Fibroblast of villous mesenchyme (primary cell): ENCODE data around the gene PUM2. TPM values are rescaled to one million over a fixed set of nuclear protein-coding genes. Genes with fewer than 3 reads are reported as not detected.

Experiments used
- DNase-seq: peaks from one replicate; pipeline ENCODE4 v3.0.0-alpha.2; 2010; ENCODE audit warnings: low read depth
- H3K4me3 ChIP-seq: 2 replicates; pipeline ENCODE4 v1.5.1; 2011; ENCODE audit warnings: low read depth, mild to moderate bottlenecking, low read length
- CTCF ChIP-seq: IDR thresholded peaks from 2 replicates; pipeline ENCODE4 v1.5.1; 2012; ENCODE audit warnings: low read depth, mild to moderate bottlenecking, low read length; ENCODE audit not compliant: insufficient read depth
- total RNA-seq: library from RNA; depleted of rRNA; stranded (reverse); fragments of >200 nt; gene quantifications from 2 replicates; pipeline ENCODE4 v1.2.3, GENCODE V29; 2012

Gene PUM2
- total RNA-seq, 1 donor: 56.1 TPM

GRCh38 chr2:20223407-20224163 lies 127.1 kb downstream of the PUM2 start:
- TF ChIP-seq CTCF: no peak
- DNase-seq: peak; percentile 52

GRCh38 chr2:20222769-20223406 lies 127.8 kb downstream of the PUM2 start:
- no peak for DNase-seq
- peak overlapping the region; percentile 66 for H3K4me3 ChIP-seq
- no peak for TF ChIP-seq CTCF

More at GRCh38 chr2:20223407-20224163, 127.1 kb downstream of the PUM2 start:
- peak overlapping the region; percentile 66 for H3K4me3 ChIP-seq

- no peak for TF ChIP-seq CTCF
- H3K4me3 ChIP-seq: no peak overlapping the region
- DNase-seq: no peak
These were observed 128.5 kb downstream of the PUM2 start for GRCh38 chr2:20222014-20222768.

- H3K4me3 ChIP-seq: no peak overlapping the region
- TF ChIP-seq CTCF: no peak
- DNase-seq: peak; percentile 57
These were observed 129.1 kb downstream of the PUM2 start for GRCh38 chr2:20221555-20221973.

- no peak for TF ChIP-seq CTCF
- DNase-seq: peak; percentile 19
- no peak overlapping the region for H3K4me3 ChIP-seq
These were observed 129.7 kb downstream of the PUM2 start for GRCh38 chr2:20220806-20221554.

- no peak for DNase-seq
- no peak for TF ChIP-seq CTCF
- H3K4me3 ChIP-seq: no peak overlapping the region
These were observed 130.8 kb downstream of the PUM2 start for GRCh38 chr2:20219763-20220380.
